Calu3 (cell line): ENCODE results near the gene USP54. TPM values are rescaled to one million over a fixed set of nuclear protein-coding genes. Genes with fewer than 3 reads are reported as not detected.

Experiments
- BruUV-seq: library from RNA; stranded (reverse); fragments of 400-500 nt; replicated peaks from 2 replicates; lab custom pipeline; 2021; lab: Mats Ljungman, UMichigan
- CTCF ChIA-PET: fragments of 300-600 bp; sonication (Branson Sonifier 250); formaldehyde crosslinking; loops from one replicate; lab custom pipeline; 2022; ENCODE audit warnings: antibody characterized with exemption; lab: Charles Lee
- DNase-seq: peaks from one replicate; pipeline ENCODE4 v3.0.0; 2022
- H3K27ac Mint-ChIP-seq: one replicate; pipeline ENCODE4 v1.8.0; 2022; ENCODE audit warnings: mixed read lengths; ENCODE audit not compliant: unreplicated experiment
- H3K27me3 Mint-ChIP-seq: one replicate; pipeline ENCODE4 v1.8.0; 2022; ENCODE audit warnings: mixed read lengths; ENCODE audit not compliant: unreplicated experiment
- H3K36me3 Mint-ChIP-seq: one replicate; pipeline ENCODE4 v1.8.0; 2022; ENCODE audit warnings: mild to moderate bottlenecking, moderate library complexity, mixed read lengths; ENCODE audit not compliant: insufficient read depth, unreplicated experiment
- H3K4me1 Mint-ChIP-seq: one replicate; pipeline ENCODE4 v1.8.0; 2022; ENCODE audit warnings: mild to moderate bottlenecking, low read depth, mixed read lengths; ENCODE audit not compliant: unreplicated experiment
- H3K4me3 Mint-ChIP-seq: one replicate; pipeline ENCODE4 v1.8.0; 2022; ENCODE audit warnings: mild to moderate bottlenecking, low read depth, moderate library complexity, mixed read lengths; ENCODE audit not compliant: unreplicated experiment
- H3K9me3 Mint-ChIP-seq: one replicate; pipeline ENCODE4 v1.8.0; 2022; ENCODE audit warnings: low read depth, mixed read lengths; ENCODE audit not compliant: unreplicated experiment
- intact Hi-C: fragments of 100-400 bp; cut with micrococcal nuclease; formaldehyde crosslinking; loops from one replicate; pipeline ENCODE4 v1.10.0; 2022; ENCODE audit not compliant: unreplicated experiment
- total RNA-seq: library from RNA; stranded (reverse); gene quantifications from 2 replicates; pipeline ENCODE4 v1.2.3, GENCODE V29; 2022
- TF ChIP-seq, protein P1 (sequence below): fragments of 200-600 bp; IDR thresholded peaks from one replicate; pipeline ENCODE4 v1.8.0; 2022; ENCODE audit warnings: antibody characterized with exemption; ENCODE audit not compliant: unreplicated experiment

Gene USP54
- total RNA-seq, 1 experiment from 2014 or later: 48.1 TPM

DNA sequence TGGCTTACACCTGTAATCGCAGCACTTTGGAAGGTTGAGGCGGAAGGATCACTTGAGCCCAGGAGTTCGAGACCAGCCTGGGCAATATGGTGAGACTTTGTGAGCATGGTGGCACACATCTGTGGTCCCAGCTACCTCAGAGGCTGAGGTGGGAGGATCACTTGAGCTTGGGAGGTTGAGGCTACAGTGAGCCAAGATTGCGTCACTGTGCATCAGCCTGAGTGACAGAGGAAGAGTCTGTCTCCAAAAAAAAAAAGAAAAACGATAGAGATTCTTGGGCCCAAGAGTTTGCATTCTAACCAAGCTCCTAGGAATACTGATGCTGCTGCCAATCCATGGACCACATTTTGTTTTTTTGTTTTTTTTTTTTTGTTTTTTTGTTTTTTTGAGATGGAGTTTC lies 38.0 kb upstream of the USP54 start:
- TF ChIP-seq, protein P1, sequence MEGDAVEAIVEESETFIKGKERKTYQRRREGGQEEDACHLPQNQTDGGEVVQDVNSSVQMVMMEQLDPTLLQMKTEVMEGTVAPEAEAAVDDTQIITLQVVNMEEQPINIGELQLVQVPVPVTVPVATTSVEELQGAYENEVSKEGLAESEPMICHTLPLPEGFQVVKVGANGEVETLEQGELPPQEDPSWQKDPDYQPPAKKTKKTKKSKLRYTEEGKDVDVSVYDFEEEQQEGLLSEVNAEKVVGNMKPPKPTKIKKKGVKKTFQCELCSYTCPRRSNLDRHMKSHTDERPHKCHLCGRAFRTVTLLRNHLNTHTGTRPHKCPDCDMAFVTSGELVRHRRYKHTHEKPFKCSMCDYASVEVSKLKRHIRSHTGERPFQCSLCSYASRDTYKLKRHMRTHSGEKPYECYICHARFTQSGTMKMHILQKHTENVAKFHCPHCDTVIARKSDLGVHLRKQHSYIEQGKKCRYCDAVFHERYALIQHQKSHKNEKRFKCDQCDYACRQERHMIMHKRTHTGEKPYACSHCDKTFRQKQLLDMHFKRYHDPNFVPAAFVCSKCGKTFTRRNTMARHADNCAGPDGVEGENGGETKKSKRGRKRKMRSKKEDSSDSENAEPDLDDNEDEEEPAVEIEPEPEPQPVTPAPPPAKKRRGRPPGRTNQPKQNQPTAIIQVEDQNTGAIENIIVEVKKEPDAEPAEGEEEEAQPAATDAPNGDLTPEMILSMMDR: no peak
- H3K27me3 Mint-ChIP-seq: peaks cover 4% of the 10 kb centered on the region
- CTCF ChIA-PET: no interaction called here
- no peaks in the 10 kb centered on the region for H3K4me1 Mint-ChIP-seq
- H3K36me3 Mint-ChIP-seq: peaks cover 19% of the 10 kb centered on the region
- no peak overlapping the region for H3K27ac Mint-ChIP-seq
- DNase-seq: no peak
- H3K4me3 Mint-ChIP-seq: no peak overlapping the region
- no peaks in the 10 kb centered on the region for H3K9me3 Mint-ChIP-seq
- intact Hi-C loops: loop anchor here (5.0 kb wide), 1 partner anchor 37 kb away; the partner anchor contains the start of gene USP54
- no TSS peak for BruUV-seq

DNA sequence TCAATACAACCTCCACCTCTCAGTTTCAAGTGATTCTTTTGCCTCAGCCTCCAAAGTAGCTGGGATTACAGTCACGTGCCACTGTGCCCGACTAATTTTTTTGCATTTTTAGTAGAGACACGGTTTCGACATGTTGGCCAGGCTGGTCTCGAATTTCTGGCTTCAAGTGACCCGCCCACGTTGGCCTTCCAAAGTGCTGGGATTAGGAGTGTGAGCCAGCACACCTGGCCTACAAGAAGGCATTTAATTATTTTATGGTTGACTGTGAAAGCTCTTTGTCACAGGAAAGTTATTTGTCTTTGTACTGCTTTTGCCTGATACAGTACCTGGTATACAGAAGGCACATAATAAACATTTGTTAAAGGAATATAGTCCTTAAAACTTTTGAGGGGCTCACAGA lies 37.3 kb upstream of the USP54 start:
- Mint-ChIP-seq H3K9me3 (no peaks in the 10 kb centered on the region), H3K27me3 (no peaks in the 10 kb centered on the region), H3K27ac (no peak overlapping the region), H3K4me1 (no peaks in the 10 kb centered on the region), H3K36me3 (peaks cover 19% of the 10 kb centered on the region), H3K4me3 (no peak overlapping the region)
- intact Hi-C loops: loop anchor here (5.0 kb wide), 1 partner anchor 36 kb away; the partner anchor contains the start of gene USP54
- TF ChIP-seq, protein P1: no peak
- no peak for DNase-seq
- no TSS peak for BruUV-seq
- CTCF ChIA-PET: no interaction called here

DNA sequence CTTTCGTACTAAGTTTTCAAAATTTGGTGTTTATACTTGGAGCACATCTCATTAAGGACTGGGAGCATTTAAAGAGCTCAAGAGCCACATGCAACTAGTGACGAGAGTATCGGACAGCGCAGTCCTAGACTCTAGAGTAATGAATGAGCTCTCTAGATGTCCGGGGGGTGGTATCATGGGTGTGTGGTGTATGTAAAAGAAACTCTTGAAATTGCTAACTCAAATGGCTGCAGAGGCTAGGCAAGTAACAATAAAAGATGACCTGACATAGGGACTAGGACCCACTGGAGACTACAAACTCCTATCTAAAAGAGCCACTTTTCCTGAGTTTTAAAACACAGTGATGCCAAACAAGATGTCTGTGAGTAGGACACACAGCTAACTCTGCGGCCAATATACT lies 36.2 kb upstream of the USP54 start:
- Mint-ChIP-seq H3K27ac (no peak overlapping the region), H3K4me3 (peak overlapping the region; percentile 86), H3K36me3 (peaks cover 19% of the 10 kb centered on the region), H3K9me3 (no peaks in the 10 kb centered on the region), H3K27me3 (no peaks in the 10 kb centered on the region), H3K4me1 (no peaks in the 10 kb centered on the region)
- intact Hi-C loops: loop anchor here (5.0 kb wide), 1 partner anchor 35 kb away; the partner anchor contains the start of gene USP54
- CTCF ChIA-PET: interaction anchor here (0.9 kb wide), 1 partner anchor 13 kb away, joined by 4 read pairs; no protein-coding TSS in a partner anchor
- no peak for DNase-seq
- TF ChIP-seq, protein P1: no peak
- BruUV-seq: no TSS peak

DNA sequence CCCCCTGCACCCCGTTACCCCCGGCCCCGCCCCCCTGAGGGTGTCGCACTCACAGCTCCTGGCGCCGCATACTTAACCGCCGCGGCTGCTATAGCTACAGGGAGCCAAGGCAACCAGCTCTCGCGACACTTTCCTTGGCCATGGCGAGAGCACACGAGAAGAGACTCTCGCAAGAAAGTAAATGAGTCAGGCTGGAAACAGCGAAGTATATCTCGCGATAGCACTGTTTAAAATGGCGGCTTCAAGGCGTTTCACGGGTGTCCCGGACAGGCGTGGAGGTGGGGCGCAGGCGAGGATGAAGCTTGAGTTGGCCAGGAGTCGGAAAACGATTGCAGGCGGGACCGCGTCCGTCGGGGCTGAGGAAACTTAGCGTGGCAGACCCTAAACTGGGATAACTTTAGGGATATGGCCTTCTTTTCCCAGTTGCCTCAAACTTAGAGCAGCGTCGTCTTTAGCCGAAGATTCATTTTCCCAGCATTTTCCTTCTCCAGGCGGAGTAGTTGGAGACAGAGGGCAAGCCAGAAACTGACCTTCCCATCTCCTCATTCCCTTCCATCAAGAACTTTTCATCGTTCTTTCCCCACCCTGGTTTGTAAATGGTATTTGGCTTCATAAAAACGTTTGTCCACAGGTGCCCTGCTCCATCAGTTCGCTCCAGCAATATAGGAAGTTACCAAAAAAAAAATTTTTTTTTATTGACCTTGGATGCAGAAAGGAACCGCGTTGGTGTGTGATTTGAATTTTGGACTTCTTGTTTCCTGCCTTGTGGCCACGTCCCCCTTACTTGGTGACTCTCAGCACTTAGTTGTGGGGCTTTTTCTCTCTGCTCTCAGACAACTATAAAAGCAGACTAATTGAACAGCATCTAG lies 35.0 kb upstream of the USP54 start:
- Mint-ChIP-seq H3K4me1 (no peaks in the 10 kb centered on the region), H3K4me3 (peak overlapping the region; percentile 86), H3K9me3 (no peaks in the 10 kb centered on the region), H3K27ac (peak overlapping the region; percentile 100), H3K27me3 (no peaks in the 10 kb centered on the region), H3K36me3 (peaks cover 19% of the 10 kb centered on the region)
- DNase-seq: peak; percentile 94
- intact Hi-C loops: loop anchor here (5.0 kb wide), 1 partner anchor 34 kb away; the partner anchor contains the start of gene USP54
- TF ChIP-seq, protein P1: no peak
- TSS peak; percentile 89 for BruUV-seq
- CTCF ChIA-PET: interaction anchor here (0.6 to 2.2 kb wide), 10 partner anchors 15 to 524 kb away, joined by 3 to 9 read pairs (median 3); partner anchors contain the start of gene USP54
